Measurements from ENCODE around the gene ADARB2. TPM values are rescaled to one million over a fixed set of nuclear protein-coding genes. Genes with fewer than 3 reads are reported as not detected.

Gene ADARB2
- total and polyA plus RNA-seq, 8 donors, result 0.41 to 0.92 (median 0.76) TPM

DNA sequence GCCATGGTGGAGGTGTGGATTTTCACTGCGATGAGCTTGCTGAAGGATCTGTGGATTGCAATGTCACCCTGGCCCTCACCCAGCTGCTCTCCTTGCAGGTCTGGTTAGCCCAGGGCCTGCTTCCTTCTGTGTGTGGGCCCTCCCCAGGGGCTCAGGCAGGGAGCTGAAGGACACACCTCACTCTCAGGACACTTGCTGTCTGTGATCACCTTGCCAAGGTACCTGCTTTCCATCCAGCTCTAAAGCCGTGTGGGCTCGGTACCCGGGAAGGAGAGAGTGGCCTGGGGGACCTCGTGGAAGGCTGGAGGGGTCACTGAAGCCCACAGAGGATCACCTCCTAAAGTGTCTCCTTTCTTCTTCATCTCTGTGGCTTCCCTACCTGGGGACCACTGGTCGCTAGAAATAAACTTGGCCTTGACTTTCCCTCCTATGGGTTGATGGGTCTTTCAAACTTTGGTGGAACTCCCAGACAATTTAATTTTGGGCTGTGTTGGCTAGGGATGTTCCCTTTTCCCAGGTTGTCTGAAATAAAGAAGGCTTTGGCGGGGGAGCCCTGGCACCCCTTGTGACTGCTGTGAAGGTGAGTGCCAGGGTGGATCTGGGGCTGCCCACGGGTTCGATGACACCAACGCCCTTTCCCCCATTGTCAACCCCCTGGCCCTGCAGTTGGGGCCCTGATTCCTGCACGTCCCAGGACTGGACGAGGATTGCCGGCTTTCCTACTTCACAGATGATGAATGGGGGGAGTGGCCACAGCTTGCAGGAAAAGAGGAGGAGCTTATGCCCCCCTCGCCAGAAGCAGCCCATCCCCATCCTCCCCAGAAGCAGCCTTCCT is 331.0 kb downstream of the ADARB2 start:
- Histone ChIP-seq H3K27me3 (peaks cover 0 to 28% of the 10 kb centered on the region in 2 donors), H3K36me3 (no peaks in the 10 kb centered on the region), H3K9me3 (no peaks in the 10 kb centered on the region), H3K27ac (no peak overlapping the region), H3K4me1 (no peaks in the 10 kb centered on the region), H3K4me3 (no peak overlapping the region)
- intact Hi-C loops (cut with DNase I), result no loop called here
- TF ChIP-seq CTCF (IDR thresholded peaks at IDR 0.05), result no peak
- DNase-seq, result no peak
- ATAC-seq, result no peak

GRCh38 chr10:1404323-1405260 is 332.7 kb downstream of the ADARB2 start:
- peaks cover 0 to 41% of the 10 kb centered on the region in 2 donors for H3K27me3 ChIP-seq
- no peak for DNase-seq
- no peak overlapping the region for H3K27ac ChIP-seq
- no peak for ATAC-seq
- H3K36me3 ChIP-seq, result no peaks in the 10 kb centered on the region
- intact Hi-C loops (cut with DNase I), result no loop called here
- TF ChIP-seq CTCF (IDR thresholded peaks at IDR 0.05), result no peak
- no peaks in the 10 kb centered on the region for H3K4me1 ChIP-seq
- H3K9me3 ChIP-seq, result no peaks in the 10 kb centered on the region
- H3K4me3 ChIP-seq, result no peak overlapping the region

DNA sequence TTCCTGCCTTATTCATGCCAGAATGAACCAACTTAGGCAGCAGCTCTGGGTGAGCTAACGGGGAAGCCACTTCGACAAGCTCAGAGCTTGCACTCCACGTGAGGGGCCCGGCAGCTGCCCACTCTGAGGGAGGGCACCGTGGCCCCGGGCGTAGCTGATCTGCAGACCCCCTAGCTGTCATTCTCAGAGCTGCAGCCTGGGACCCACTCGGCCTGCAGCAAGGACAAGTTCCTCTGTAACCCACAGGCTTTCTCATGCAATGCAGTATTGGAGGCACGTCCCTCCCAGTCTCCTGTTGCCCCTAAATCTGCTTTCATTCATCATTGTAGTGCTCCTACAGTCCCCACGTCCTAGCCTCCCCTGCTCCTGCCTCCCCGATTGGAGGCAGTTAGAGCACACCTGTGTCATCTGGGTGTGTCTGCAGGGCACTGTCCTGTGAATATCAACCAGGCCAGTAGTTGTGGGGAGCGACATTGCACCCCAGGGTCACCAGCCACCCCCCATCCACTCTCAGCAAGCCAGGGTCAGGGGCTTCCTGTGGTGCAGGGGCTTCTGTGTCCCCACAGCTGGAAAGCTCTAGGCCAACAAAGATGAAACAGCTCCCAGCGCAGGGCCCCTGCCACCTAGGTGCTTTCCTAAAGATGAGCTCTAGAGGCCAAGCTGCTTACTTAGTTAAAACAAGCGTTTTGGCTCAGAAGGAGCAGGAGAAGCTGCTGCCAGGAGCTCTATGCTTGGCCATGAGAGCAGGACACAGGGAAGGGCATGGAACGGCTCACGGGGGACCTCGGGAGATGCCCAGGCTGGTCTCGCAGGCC is 333.6 kb downstream of the ADARB2 start:
- Histone ChIP-seq H3K27me3 (peaks cover 0 to 45% of the 10 kb centered on the region in 2 donors), H3K36me3 (no peaks in the 10 kb centered on the region), H3K9me3 (no peaks in the 10 kb centered on the region), H3K4me1 (no peaks in the 10 kb centered on the region), H3K27ac (no peak overlapping the region), H3K4me3 (no peak overlapping the region)
- no peak for ATAC-seq
- no peak for DNase-seq
- intact Hi-C loops (cut with DNase I), result no loop called here
- no peak for TF ChIP-seq CTCF (IDR thresholded peaks at IDR 0.05)

- no peaks in the 10 kb centered on the region for H3K36me3 ChIP-seq
- DNase-seq, result no peak
- TF ChIP-seq CTCF (IDR thresholded peaks at IDR 0.05), result no peak
- intact Hi-C loops (cut with DNase I), result no loop called here
- H3K4me3 ChIP-seq, result no peak overlapping the region
- no peaks in the 10 kb centered on the region for H3K9me3 ChIP-seq
- ATAC-seq, result no peak
- no peak overlapping the region for H3K27ac ChIP-seq
- H3K27me3 ChIP-seq, result peaks cover 0 to 45% of the 10 kb centered on the region in 2 donors
- no peaks in the 10 kb centered on the region for H3K4me1 ChIP-seq
Observed at GRCh38 chr10:1402816-1403507, 334.4 kb downstream of the ADARB2 start.
